Eye (tissue), 1 donor: ENCODE measurements around the gene MAG.
"Not testable (repeated sequence)": the region's sequence is repeated elsewhere in the genome, so short reads cannot be mapped to it uniquely, and the experiment has no call there.

Experiments used
- DNase-seq: peaks from one replicate; pipeline ENCODE4 v3.0.0-alpha.2; 2015

Gene MAG

DNA sequence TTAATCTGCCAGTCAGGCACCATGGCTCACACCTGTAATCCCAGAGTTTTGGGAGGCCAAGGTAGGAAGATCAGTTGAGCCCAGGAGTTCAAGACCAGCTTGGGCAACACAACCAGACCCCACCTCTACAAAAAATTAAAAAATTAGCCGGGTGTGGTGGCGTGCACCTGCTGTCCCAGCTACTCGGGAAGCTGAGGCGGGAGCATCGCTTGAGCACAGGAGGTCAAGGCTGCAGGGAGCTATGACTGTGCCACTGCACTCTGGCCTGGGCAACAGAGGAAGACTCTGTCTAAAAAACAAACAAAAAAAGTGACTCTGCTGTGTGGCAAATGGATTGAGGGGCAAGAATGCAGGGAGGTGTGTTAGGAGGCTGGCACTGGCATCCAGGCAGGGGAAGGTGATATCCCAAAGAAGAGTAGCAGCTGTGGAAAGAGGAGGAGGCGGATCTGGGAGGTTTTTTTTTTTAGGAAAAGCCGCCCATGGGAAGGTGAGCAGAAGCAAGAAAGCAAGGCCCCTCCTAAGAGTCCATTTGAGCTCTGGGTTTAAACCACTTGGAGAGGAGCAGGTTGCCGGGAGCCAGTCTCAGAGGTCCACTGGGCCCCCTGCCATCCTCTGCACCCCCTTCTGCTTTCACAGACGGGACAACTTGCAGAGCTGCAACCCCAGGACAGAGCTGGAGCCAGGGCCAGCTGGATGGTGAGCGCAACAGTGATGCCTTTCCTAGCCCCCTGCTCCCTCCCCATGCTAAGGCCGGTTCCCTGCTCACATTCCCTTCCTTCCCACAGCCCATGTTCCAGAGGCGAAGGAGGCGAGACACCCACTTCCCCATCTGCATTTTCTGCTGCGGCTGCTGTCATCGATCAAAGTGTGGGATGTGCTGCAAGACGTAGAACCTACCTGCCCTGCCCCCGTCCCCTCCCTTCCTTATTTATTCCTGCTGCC is 7.5 kb upstream of the MAG start:
- no peak for DNase-seq

GRCh38 chr19:35285095-35285449 is 6.9 kb upstream of the MAG start:
- DNase-seq: no peak

GRCh38 chr19:35285465-35285864 is 6.5 kb upstream of the MAG start:
- DNase-seq: not testable (repeated sequence)

- not testable (repeated sequence) for DNase-seq
Measured at GRCh38 chr19:35286101-35286500, 5.9 kb upstream of the MAG start.

DNA sequence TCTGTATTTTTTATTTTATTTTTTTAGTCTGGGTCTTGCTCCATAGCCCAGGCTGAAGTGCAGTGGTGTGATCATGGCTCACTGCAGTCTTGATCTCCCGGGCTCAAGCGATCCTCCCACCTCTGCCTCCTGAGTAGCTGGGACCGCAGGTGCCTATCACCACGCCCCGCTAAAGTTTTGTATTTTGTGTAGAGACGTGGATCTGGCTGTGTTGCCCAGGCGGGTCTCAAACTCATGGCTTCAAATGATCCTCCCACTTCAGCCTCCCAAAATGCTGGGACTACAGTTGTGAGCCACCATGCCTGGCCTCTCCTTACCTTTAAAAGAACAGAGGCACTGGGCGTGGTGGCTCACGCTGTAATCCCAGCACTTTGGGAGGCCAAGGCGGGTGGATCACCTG is 4.2 kb upstream of the MAG start:
- no peak for DNase-seq

GRCh38 chr19:35288331-35288730 is 3.6 kb upstream of the MAG start:
- no peak for DNase-seq

- DNase-seq: no peak
Measured at GRCh38 chr19:35288906-35289305, 3.1 kb upstream of the MAG start.

DNA sequence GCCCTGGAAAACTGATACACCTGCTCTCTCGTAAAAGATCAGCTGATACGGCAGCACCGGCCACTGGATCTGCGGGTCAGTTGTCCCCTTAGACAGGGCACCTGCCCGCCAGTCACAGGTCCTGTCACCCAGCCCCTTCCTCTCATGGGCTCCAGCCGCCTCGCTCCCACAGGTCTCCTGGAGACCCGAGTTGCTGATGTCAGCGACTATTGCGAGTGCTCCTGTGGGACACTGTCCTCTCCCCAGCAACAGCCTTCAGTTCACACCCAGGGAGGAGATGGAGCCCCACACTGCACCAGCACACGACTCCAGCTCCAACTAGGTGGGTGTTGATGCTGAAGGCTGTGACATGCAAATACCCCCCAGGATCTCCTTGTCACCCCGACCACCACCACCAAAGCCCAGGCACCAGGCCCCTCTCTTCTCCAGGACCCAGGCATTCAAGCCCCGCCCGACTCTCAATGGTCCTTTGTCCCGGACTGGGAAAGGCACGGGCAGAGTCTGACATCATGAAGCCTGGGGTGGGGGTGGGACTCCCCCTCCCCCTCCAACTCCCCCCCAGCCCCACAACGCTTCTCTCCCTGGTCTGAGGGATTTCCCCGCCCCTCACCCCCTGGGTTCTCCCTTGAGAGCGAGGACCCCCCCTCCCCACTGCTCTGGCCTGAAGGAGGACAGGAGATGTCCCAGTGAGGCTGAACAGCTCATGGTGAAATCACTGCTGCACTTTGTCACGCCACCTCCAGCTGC is 1.4 kb upstream of the MAG start:
- no peak for DNase-seq

GRCh38 chr19:35291259-35291658 is 702 bp upstream of the MAG start:
- DNase-seq: no peak

DNA sequence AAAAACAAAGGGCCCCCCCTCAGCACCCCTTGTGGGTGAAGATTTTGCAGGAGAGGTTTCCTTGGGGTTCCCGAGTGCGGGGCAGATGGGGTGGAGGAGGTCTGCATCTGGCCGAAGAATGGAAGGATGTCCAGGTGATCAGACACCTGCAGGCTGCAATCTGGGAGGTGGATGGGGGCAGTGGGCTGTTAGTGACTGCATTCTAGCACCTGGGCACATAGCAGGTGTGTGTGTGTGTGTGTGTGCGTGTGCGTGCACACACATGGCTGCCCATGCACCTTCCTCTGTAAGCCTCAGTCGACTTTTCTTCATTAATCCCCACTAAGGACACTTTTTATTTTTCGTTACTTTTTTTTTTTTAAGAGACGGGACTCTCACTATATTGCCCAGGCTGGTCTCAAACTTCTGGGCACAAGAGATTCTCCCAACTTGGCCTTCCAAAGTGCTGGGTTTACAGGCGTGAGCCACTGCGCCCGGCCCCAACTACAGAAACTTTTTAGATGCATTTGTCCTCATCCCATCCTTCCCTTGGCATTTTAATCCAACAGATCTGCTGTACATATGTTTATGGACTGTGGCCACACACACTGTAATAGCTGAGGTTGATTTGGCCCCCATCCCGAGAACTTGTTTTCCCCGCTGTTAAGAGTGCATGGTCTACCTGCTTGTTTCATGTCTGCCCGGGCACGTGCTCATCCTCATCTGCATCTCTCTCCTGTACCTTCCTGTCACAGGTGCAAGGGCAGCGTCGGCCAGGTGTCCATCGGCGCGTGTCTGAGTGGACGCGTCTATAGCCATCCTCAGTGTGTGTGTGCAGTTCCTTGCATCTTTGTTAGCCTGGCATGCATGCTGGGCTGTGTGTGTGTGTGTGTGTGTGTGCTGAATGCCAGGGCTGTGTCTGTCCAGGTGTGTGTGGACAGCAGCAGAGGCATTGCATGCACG is 731 bp downstream of the MAG start:
- DNase-seq: no peak

DNA sequence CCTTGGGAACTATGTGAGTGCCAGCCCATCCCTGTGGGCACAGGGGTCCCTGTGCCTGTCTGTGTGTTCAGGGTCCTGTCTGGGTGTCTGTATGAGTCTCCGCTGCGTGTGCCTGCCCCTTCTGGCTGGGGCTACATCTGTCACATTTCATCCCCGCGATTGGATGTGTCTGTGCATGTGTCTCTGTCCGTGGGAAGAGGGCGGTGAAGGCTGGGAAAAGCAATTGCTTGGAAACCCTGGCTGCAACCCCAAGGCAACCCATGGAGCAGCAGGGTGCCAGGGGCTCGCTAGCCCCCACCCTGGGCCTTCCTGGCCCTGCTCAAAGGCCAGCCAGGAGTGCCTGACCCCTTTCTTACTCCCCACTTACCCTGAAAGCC is 1.4 kb downstream of the MAG start:
- DNase-seq: peak; percentile 33

DNA sequence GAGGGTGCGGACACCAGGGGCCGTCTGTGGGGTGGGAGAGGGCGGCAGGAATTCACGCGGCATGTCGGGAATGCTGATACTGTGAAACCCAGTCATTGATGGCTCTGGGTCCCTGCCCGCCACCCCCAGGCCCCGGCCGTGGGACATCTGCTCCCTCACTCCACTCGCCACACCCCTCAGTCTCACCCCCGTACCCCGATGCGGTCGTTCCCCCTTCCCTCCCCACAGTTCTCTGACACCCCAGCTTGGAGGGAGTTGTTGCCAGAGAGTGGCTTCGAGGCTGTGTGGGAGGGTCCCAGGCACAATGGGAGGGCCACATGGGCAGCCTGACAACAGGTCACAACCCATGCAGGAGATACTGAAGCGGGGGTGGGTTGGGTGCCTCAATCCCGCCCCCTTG is 1.8 kb downstream of the MAG start:
- no peak for DNase-seq

- no peak for DNase-seq
Measured at GRCh38 chr19:35294328-35294727, 2.4 kb downstream of the MAG start.

GRCh38 chr19:35294859-35295791 is 3.2 kb downstream of the MAG start:
- DNase-seq: no peak

DNA sequence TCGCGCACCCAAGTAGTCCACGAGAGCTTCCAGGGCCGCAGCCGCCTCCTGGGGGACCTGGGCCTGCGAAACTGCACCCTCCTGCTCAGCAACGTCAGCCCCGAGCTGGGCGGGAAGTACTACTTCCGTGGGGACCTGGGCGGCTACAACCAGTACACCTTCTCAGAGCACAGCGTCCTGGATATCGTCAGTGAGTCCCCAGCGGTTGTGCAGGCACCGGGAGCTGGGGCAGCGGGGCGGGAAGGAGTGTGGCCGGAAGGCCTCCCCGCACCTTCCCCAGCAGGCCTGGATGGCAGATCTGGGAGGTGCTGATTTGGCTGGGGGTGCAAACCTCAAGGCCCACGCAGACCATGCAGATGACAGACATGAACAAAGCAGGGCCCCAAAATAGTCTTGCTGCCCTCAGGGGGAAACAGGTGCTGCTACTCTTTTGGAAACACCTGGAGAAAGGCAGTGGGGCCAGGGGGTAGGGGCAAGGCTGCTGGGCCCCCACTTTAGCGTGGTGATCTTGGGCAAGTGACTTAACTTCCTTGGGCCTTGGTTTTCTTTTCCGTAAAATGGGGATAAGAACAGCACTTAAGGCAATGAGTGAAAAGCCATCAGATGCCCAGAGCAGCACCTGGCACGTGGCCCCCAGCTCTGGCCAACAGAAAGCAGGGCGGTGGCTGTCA is 4.0 kb downstream of the MAG start:
- DNase-seq: no peak

- DNase-seq: no peak
Measured at GRCh38 chr19:35296644-35297514, 4.9 kb downstream of the MAG start.

DNA sequence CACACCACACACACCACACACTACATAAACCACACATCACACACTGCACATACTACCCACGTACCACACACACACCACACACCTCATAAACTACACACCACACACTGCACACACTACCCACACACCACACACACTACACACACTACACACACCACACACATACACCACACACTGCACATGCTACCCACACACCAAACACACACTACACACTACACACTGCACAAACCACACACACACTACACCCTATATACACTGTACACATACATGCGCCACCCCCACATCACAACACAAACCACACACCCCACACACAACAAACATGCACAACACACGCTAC is 5.5 kb downstream of the MAG start:
- DNase-seq: no peak

DNA sequence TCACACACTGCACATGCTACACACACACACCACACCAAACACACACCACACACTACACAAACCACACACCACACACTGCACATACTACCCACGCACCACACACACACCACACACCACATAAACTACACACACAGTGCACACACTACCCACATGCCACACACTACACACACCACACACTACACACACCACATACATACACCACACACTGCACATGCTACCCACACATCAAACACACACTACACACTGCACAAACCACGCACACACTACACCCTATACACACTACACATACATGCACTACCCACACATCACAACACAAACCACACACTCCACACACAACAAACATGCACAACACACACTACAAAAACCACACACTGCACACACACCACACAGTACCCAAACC is 6.0 kb downstream of the MAG start:
- no peak for DNase-seq

DNA sequence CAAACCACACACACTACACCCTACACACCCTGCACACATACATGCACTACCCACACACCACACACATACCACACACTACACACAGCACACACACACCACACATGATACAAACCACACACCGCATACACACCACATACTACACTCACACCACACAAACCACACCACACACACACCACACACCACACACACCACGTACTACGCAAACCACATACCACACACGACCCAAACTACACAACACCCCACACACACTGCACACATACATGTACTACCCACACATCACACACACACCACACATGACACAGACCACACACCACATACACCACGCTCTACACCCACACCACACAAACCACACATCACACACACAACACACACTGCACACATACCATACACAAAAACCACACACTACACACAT is 6.6 kb downstream of the MAG start:
- no peak for DNase-seq

- DNase-seq: no peak
Measured at GRCh38 chr19:35299523-35300338, 7.8 kb downstream of the MAG start.
